ENCODE measurements around the gene RPL26.
A peak's percentile ranks its signal among the peaks of the same experiment; 100 is the strongest.

Gene RPL26

DNA sequence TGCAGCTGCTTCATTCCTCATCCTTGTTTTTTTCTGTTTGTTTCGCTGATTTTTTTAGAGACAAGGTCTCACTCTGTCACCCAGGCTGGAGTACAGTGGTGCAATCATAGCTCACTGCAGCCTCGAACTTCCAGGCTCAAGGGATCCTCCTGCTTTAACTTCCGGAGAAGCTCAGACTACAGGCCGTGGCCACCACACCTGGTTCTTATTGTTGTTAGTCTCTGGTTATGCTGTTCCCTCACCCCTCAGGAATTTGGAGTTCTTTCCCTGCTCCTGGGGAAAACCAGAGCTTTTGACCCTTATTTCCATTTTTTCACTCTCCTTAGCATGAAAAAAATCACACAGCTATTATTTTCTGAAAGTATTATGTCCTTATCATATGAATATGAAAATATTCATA, 41.5 kb downstream of the RPL26 start:
- Histone ChIP-seq H3K9me3 (ENCODE audit: control insufficient read depth in 1 of 2, low read length in 2 of 2) (no peaks in the 10 kb centered on the region), H3K27me3 (ENCODE audit: low read depth, low read length) (no peaks in the 10 kb centered on the region), H3K4me3 (ENCODE audit: low read depth in 1 of 2, low read length in 2 of 2) (no peak overlapping the region), H3K36me3 (ENCODE audit: control insufficient read depth in 1 of 2, insufficient read depth in 2 of 2, low read length in 2 of 2) (no peaks in the 10 kb centered on the region), H3K27ac (ENCODE audit: low read length) (no peak overlapping the region), H3K4me1 (ENCODE audit: control insufficient read depth in 1 of 2, insufficient read depth in 2 of 2, low read length in 2 of 2) (no peaks in the 10 kb centered on the region)

DNA sequence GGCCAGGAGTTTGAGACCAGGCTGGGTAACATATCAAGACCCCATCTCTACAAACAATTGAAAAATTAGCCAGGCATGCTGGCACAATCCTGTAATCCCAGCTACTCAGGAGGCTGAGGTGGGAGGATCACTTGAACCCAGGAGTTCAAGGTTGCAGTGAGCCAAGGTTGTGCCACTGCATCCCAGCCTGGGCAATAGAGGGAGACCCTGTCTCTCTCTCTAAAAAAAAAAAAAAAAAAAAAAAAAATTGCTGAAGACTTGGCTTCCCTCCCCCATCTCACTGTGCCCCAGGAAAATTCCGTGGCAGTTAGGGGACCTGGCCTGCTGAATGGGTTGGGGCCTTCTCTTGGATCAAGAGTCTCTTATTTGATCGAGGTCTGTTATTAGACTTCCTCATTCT, 43.5 kb downstream of the RPL26 start, which contains the start of gene ODF4:
TSS of gene ODF4 (plus strand) at position 301 of the 400 bp plus-strand sequence. CDS start 212 bp downstream, outside the sequence.
- no peaks in the 10 kb centered on the region for H3K36me3 ChIP-seq (ENCODE audit: control insufficient read depth in 1 of 2, insufficient read depth in 2 of 2, low read length in 2 of 2)
- H3K27ac ChIP-seq (ENCODE audit: low read length), result no peak within 1 kb of the TSS
- H3K4me3 ChIP-seq (ENCODE audit: low read depth in 1 of 2, low read length in 2 of 2), result no peak within 1 kb of the TSS
- H3K4me1 ChIP-seq (ENCODE audit: control insufficient read depth in 1 of 2, insufficient read depth in 2 of 2, low read length in 2 of 2), result no peaks in the 10 kb centered on the region
- no peaks in the 10 kb centered on the region for H3K27me3 ChIP-seq (ENCODE audit: low read depth, low read length)
- H3K9me3 ChIP-seq (ENCODE audit: control insufficient read depth in 1 of 2, low read length in 2 of 2), result no peaks in the 10 kb centered on the region

DNA sequence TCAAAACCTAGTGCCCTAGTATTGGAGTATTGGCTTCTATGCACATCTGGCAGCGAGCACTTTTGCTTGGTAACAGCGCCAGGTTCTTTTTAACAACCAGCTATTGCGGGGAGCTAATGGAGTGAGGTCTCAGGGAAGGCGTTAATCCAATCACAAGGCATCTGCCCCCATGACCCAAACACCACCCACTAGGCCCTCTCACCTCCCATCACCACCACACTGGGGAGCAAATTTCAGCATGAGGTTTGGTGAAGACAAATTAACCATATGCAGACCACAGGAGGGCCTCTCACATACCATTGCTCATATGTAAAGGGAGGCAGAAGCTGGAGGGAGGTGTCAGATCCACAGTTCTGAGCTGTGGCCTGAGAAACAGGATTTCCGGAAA, 44.2 kb downstream of the RPL26 start:
- H3K27me3 ChIP-seq (ENCODE audit: low read depth, low read length), result no peaks in the 10 kb centered on the region
- no peaks in the 10 kb centered on the region for H3K36me3 ChIP-seq (ENCODE audit: control insufficient read depth in 1 of 2, insufficient read depth in 2 of 2, low read length in 2 of 2)
- no peak overlapping the region for H3K4me3 ChIP-seq (ENCODE audit: low read depth in 1 of 2, low read length in 2 of 2)
- no peaks in the 10 kb centered on the region for H3K4me1 ChIP-seq (ENCODE audit: control insufficient read depth in 1 of 2, insufficient read depth in 2 of 2, low read length in 2 of 2)
- H3K27ac ChIP-seq (ENCODE audit: low read length), result no peak overlapping the region
- H3K9me3 ChIP-seq (ENCODE audit: control insufficient read depth in 1 of 2, low read length in 2 of 2), result no peaks in the 10 kb centered on the region

DNA sequence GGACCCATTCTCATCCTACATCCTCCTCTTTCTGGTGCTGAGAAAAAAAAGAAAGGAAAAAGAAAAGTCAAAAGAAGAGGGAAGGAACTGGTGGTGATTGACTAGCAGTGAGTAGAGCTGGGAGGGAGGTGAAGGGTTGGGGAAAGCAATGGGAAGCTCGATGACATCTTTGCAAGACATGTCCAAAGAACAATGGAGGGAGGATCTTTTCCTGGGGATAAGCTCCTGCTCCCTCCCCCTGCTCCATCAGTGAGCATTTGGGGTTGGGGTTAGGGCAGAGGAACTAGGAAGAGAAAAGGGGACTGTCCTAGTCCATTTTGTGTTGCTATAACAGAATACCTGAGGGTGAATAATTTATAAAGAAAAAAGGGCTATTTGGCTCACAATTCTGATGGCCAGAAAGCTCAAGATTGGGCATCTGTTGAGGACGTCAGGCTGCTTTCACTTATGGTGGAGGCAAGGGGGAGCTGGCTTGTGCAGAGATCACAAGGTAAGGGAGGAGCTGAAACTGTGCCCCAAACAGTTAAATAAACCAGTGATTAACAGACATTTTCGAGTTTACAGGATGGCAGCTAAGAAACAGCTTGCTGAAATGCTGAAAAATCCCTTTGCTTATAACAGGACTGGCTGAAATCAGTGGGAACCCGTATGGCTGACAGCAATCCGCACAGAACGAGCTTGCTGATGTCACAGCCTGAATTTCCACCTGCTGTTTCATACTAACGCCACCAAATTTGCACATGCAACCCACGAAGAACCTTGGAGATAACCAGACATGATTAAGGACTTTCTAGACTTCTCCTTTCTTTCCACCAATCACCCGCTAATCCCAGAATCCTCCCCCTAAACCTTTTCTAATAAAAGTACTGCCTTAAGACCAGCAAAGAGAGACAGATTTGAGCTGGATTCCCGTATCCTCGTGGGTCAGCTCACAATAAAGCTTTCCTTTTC, 44.9 kb downstream of the RPL26 start:
- no peak overlapping the region for H3K27ac ChIP-seq (ENCODE audit: low read length)
- H3K4me3 ChIP-seq (ENCODE audit: low read depth in 1 of 2, low read length in 2 of 2), result peak overlapping the region; percentile 3 to 21

GRCh38 chr17:8333281-8333680, 49.7 kb downstream of the RPL26 start:
- no peak overlapping the region for H3K4me3 ChIP-seq (ENCODE audit: low read depth in 1 of 2, low read length in 2 of 2)

More for the DNA sequence above, 44.9 kb downstream of the RPL26 start:
- H3K27me3 ChIP-seq (ENCODE audit: low read depth, low read length), result no peaks in the 10 kb centered on the region
- no peaks in the 10 kb centered on the region for H3K4me1 ChIP-seq (ENCODE audit: control insufficient read depth in 1 of 2, insufficient read depth in 2 of 2, low read length in 2 of 2)
- no peaks in the 10 kb centered on the region for H3K36me3 ChIP-seq (ENCODE audit: control insufficient read depth in 1 of 2, insufficient read depth in 2 of 2, low read length in 2 of 2)
- H3K9me3 ChIP-seq (ENCODE audit: control insufficient read depth in 1 of 2, low read length in 2 of 2), result no peaks in the 10 kb centered on the region

GRCh38 chr17:8332688-8333087, 50.3 kb downstream of the RPL26 start:
- H3K36me3 ChIP-seq (ENCODE audit: control insufficient read depth in 1 of 2, insufficient read depth in 2 of 2, low read length in 2 of 2), result no peaks in the 10 kb centered on the region
- H3K9me3 ChIP-seq (ENCODE audit: control insufficient read depth in 1 of 2, low read length in 2 of 2), result no peaks in the 10 kb centered on the region
- H3K27ac ChIP-seq (ENCODE audit: low read length), result no peak overlapping the region
- H3K4me1 ChIP-seq (ENCODE audit: control insufficient read depth in 1 of 2, insufficient read depth in 2 of 2, low read length in 2 of 2), result no peaks in the 10 kb centered on the region
- no peaks in the 10 kb centered on the region for H3K27me3 ChIP-seq (ENCODE audit: low read depth, low read length)
- H3K4me3 ChIP-seq (ENCODE audit: low read depth in 1 of 2, low read length in 2 of 2), result no peak overlapping the region

More at GRCh38 chr17:8333281-8333680, 49.7 kb downstream of the RPL26 start:
- H3K27ac ChIP-seq (ENCODE audit: low read length), result no peak overlapping the region
- no peaks in the 10 kb centered on the region for H3K4me1 ChIP-seq (ENCODE audit: control insufficient read depth in 1 of 2, insufficient read depth in 2 of 2, low read length in 2 of 2)
- H3K9me3 ChIP-seq (ENCODE audit: control insufficient read depth in 1 of 2, low read length in 2 of 2), result no peaks in the 10 kb centered on the region
- no peaks in the 10 kb centered on the region for H3K27me3 ChIP-seq (ENCODE audit: low read depth, low read length)
- H3K36me3 ChIP-seq (ENCODE audit: control insufficient read depth in 1 of 2, insufficient read depth in 2 of 2, low read length in 2 of 2), result no peaks in the 10 kb centered on the region

DNA sequence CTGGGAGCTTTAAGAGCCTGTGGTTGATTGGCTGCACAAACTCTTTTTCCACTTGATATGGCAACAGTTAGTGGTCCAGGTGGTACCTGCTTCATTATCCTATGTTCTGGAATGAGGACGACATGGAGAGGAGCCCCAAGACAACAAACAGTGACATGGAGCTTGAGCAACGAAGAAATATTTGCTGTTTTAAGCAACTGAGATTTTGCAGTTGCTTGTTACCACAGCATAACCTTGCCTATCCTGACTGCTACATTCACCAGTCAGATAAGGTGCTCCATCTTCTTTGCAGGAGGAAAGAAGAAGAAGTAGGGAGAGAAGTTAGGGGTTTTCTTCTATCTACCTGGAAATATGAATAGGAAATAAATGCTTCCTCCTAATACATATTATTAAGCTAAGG, 50.9 kb downstream of the RPL26 start:
- Histone ChIP-seq H3K27me3 (ENCODE audit: low read depth, low read length) (no peaks in the 10 kb centered on the region), H3K36me3 (ENCODE audit: control insufficient read depth in 1 of 2, insufficient read depth in 2 of 2, low read length in 2 of 2) (no peaks in the 10 kb centered on the region), H3K4me3 (ENCODE audit: low read depth in 1 of 2, low read length in 2 of 2) (no peak overlapping the region), H3K9me3 (ENCODE audit: control insufficient read depth in 1 of 2, low read length in 2 of 2) (no peaks in the 10 kb centered on the region), H3K27ac (ENCODE audit: low read length) (no peak overlapping the region), H3K4me1 (ENCODE audit: control insufficient read depth in 1 of 2, insufficient read depth in 2 of 2, low read length in 2 of 2) (peaks cover 0 to 3% of the 10 kb centered on the region in 2 donors)
